IgD-negative memory B cell (primary cell): ENCODE measurements around the gene GARRE1. TPM values are rescaled to one million over a fixed set of nuclear protein-coding genes. Genes with fewer than 3 reads are reported as not detected.
"Not testable (repeated sequence)": the region's sequence is repeated elsewhere in the genome, so short reads cannot be mapped to it uniquely, and the experiment has no call there.

ENCODE experiments used
- H3K27ac Mint-ChIP-seq, 3 donors: one replicate each; pipeline ENCODE4 v1.8.0; 2020 to 2022; ENCODE audit warnings: mild to moderate bottlenecking in 3 of 3, mixed read lengths in 3 of 3, moderate library complexity in 1 of 3
- H3K27me3 Mint-ChIP-seq: one replicate; pipeline ENCODE4 v1.8.0; 2021; ENCODE audit warnings: mixed read lengths
- H3K36me3 Mint-ChIP-seq: one replicate; pipeline ENCODE4 v1.8.0; 2020; ENCODE audit warnings: mild to moderate bottlenecking, mixed read lengths
- H3K4me1 Mint-ChIP-seq, 3 donors: one replicate each; pipeline ENCODE4 v1.8.0; 2020 to 2022; ENCODE audit warnings: mixed read lengths in 3 of 3, mild to moderate bottlenecking in 1 of 3
- H3K4me3 Mint-ChIP-seq, 4 donors: one replicate each; pipeline ENCODE4 v1.8.0; 2020 to 2022; ENCODE audit warnings: mild to moderate bottlenecking in 4 of 4, mixed read lengths in 4 of 4, moderate library complexity in 3 of 4
- H3K9me3 Mint-ChIP-seq, 3 donors: one replicate each; pipeline ENCODE4 v1.8.0; 2020 to 2021; ENCODE audit warnings: mixed read lengths in 3 of 3, mild to moderate bottlenecking in 1 of 3
- polyA plus RNA-seq: library from polyadenylated mRNA; unstranded; fragments of 300-500 nt; fragmentation: Illumina TruSeq; gene quantifications from one replicate; pipeline ENCODE4 v1.2.3, GENCODE V29; 2021

GARRE1 gene, protein sequence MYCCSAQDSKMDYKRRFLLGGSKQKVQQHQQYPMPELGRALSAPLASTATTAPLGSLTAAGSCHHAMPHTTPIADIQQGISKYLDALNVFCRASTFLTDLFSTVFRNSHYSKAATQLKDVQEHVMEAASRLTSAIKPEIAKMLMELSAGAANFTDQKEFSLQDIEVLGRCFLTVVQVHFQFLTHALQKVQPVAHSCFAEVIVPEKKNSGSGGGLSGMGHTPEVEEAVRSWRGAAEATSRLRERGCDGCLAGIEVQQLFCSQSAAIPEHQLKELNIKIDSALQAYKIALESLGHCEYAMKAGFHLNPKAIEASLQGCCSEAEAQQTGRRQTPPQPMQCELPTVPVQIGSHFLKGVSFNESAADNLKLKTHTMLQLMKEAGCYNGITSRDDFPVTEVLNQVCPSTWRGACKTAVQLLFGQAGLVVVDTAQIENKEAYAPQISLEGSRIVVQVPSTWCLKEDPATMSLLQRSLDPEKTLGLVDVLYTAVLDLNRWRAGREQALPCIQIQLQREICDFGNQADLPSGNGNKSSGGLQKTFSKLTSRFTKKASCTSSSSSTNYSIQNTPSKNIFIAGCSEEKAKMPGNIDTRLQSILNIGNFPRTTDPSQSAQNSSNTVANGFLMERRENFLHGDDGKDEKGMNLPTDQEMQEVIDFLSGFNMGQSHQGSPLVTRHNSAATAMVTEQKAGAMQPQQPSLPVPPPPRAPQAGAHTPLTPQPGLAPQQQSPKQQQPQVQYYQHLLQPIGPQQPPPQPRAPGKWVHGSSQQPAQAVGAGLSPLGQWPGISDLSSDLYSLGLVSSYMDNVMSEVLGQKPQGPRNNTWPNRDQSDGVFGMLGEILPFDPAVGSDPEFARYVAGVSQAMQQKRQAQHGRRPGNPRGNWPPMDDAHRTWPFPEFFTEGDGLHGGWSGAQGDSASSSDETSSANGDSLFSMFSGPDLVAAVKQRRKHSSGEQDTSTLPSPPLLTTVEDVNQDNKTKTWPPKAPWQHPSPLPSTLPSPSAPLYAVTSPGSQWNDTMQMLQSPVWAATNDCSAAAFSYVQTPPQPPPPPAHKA (N-terminal part only)
- polyA plus RNA-seq, result 8.6 TPM

DNA sequence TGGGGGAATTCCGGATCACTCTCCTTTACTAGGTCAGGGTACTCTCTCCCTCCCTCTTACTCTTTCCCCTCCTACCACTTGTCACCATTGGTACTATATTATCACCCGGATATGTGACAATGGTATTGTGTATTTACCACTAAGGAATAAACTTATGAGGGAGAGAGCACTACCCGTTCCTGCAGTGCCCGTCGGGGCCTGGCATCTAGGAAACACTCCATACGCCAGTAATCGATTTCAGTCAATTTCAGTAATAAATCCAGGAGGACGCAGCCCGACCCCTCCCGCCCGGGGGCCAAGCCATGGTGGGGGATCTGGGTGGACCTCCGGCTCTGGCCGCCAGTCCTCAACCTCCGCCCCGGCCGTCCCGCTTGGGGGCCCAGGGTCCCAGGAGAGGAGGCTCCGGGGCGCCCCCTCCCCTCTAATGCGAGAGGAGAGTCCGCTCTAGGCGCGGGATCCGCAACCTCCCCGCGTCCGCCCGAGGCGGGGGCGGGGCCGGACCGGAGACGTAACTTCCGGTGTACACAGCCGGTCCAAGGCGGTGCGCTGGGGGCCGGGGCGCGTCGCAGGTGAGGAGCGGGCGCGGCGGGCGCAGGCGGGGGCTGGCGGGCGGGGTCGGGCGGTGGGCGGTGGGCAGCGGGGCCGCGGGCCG is at the start of gene GARRE1:
Gene GARRE1, plus strand, starts transcription at position 509 of the 652 bp plus-strand sequence. CDS start 45,920 bp downstream, outside the sequence.
- Mint-ChIP-seq H3K4me1 (peaks cover 23 to 24% (median 24%) of the 10 kb centered on the region in 3 donors), H3K36me3 (no peaks in the 10 kb centered on the region), H3K4me3 (peak within 1 kb of the TSS; percentile 88 to 100 (median 94))

DNA sequence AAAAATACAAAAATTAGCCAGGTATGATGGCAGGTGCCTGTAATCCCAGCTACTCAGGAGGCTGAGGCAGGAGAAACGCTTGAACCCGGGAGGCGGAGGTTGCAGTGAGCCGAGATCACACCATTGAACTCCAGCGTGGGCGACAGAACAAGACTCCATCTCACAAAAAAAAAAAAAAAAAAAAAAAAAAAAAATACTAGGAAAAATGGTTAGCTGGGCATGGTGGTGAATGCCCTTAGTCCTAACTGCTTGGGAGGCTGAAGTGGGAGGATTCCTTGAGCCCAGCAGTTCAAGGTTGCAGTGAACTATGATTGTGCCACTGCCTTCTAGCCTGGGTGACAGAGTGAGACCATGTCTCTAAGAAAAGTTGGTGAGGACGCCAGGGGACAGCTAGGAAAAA is 49.0 kb upstream of the GARRE1 start:
- not testable (repeated sequence) for H3K9me3 Mint-ChIP-seq, H3K27ac Mint-ChIP-seq, H3K36me3 Mint-ChIP-seq, H3K4me3 Mint-ChIP-seq, H3K27me3 Mint-ChIP-seq, H3K4me1 Mint-ChIP-seq

More for the DNA sequence above, at the start of gene GARRE1:
- no peaks in the 10 kb centered on the region for H3K27me3 Mint-ChIP-seq
- H3K27ac Mint-ChIP-seq, result peak within 1 kb of the TSS; percentile 79 to 98 (median 81)
- no peaks in the 10 kb centered on the region for H3K9me3 Mint-ChIP-seq

DNA sequence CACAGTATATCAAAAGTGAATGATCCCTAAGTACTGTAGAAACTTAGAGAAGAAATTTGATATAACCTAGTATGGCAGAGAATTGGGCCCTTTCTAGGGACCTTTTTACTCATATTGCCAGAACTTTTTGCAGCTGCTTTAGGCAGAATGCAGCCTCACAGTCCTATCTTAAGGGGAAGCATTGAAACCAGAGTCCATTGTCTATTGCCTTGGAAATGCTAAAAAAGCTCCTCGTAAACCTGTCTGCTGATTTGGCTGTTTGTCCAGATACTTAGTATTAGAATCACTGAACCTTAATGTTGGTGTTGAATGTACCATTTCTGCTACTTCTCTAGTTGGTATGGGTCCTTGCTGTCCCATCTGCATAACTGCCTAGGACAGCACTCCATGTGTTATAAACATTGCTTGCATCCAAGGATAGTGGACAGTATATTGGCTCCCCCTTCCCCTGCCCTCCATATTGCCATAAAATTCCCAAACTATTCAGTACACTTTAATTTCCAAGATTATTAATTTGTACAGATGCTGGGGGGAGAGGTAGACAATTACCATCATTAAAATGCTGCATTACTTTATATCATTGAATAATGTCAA is 46.0 kb upstream of the GARRE1 start:
- Mint-ChIP-seq H3K36me3 (peaks cover 4% of the 10 kb centered on the region), H3K4me3 (no peak overlapping the region), H3K4me1 (peaks cover 0 to 1% (median 0%) of the 10 kb centered on the region in 3 donors), H3K27me3 (no peaks in the 10 kb centered on the region), H3K9me3 (no peaks in the 10 kb centered on the region), H3K27ac (peak overlapping the region in 1 of 3 donors; percentile 94)

DNA sequence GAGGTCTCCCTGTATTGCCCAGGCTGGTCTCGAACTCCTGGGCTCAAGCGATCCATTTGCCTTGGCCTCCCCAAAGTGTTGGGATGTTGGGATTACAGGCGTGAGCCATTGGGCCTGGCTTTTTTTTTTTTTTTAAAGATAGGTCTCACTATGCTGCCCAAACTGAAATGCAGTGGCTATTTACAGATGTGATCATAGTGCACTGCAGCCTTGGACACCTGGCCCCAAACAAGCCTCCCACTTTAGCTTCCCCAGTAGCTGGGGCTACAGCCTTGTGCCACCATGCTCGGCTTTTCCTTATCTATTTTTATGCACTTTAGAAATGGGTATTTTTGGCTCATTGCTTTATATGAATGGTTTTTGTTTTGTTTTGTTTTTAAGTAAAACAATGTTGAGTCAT is 44.6 kb upstream of the GARRE1 start:
- no peak overlapping the region for H3K4me3 Mint-ChIP-seq
- H3K27ac Mint-ChIP-seq, result no peak overlapping the region
- no peaks in the 10 kb centered on the region for H3K9me3 Mint-ChIP-seq
- peaks cover 2% of the 10 kb centered on the region for H3K36me3 Mint-ChIP-seq
- H3K27me3 Mint-ChIP-seq, result no peaks in the 10 kb centered on the region
- H3K4me1 Mint-ChIP-seq, result peaks cover 0 to 1% (median 0%) of the 10 kb centered on the region in 3 donors

DNA sequence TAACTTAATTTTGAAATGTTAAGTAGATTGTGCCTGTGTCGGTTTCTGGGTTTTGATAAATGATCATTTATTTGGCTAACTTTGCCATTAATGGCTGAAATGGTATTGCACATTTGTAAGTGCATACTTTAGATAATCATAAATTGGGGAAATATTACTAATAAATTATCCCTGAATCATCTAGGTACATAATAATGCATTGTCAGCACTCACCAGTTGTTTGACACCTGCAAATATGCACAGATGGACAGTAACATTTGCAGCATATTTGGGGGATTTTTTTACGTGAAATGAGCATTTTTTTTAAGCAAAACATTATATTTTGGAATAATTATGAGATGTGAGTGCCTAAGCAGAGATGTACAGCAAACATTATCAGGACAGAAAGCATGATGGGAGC is 41.1 kb upstream of the GARRE1 start:
- Mint-ChIP-seq H3K36me3 (no peaks in the 10 kb centered on the region), H3K4me3 (no peak overlapping the region), H3K9me3 (no peaks in the 10 kb centered on the region), H3K27me3 (no peaks in the 10 kb centered on the region), H3K27ac (no peak overlapping the region), H3K4me1 (peaks cover under 1 to 8% (median 6%) of the 10 kb centered on the region in 3 donors)

DNA sequence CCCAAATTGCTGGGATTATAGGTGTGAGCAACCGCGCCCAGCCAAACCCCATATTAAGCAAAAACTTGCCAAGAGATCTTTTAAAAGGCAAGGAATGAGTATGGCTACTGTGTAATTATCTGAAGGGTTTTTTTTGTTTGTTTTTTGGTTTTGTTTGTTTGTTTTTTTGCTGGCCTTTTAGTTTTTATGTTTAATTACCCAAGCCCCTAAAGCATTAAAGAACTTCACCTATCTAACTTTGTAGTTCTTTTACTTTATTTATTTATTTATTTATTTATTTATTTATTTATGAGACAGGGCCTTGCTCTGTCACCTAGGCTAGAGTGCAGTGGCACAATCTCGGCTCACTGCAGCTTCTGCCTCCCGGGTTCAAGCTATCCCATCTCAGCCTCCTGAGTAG is 40.3 kb upstream of the GARRE1 start:
- peaks cover 5 to 12% (median 11%) of the 10 kb centered on the region in 3 donors for H3K4me1 Mint-ChIP-seq
- no peak overlapping the region for H3K4me3 Mint-ChIP-seq
- H3K36me3 Mint-ChIP-seq, result peaks cover 2% of the 10 kb centered on the region
- no peaks in the 10 kb centered on the region for H3K9me3 Mint-ChIP-seq
- H3K27me3 Mint-ChIP-seq, result no peaks in the 10 kb centered on the region
- H3K27ac Mint-ChIP-seq, result no peak overlapping the region

DNA sequence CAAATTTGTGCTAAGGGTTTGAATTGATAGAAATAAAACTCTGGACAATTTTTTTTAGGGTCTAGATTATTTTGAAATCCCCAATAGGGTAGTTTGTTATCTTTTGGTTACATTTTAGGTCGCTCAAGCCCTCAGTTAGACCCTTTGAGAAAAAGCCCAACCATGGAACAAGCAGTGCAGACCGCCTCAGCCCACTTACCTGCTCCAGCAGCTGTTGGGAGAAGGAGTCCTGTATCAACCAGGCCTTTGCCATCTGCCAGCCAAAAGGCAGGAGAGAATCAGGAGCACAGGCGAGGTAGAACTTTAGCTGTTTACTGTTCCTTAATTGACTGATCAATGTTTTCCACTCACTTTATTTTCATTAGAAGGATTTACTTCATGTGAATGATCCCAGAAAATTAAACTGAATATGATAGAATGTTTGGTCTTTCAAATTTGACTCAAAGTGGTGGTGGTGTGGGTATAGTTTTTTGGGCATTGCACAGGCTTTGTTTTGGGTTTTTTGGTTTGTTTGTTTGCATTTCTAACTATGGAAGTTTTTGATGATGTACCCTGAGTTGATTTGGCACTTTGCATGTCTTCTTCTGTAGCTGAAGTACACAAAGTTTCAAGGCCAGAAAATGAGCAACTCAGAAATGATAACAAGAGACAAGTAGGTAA is 39.2 kb upstream of the GARRE1 start:
- H3K9me3 Mint-ChIP-seq, result no peaks in the 10 kb centered on the region
- H3K4me1 Mint-ChIP-seq, result peaks cover 5 to 14% (median 11%) of the 10 kb centered on the region in 3 donors
- no peak overlapping the region for H3K4me3 Mint-ChIP-seq
- no peak overlapping the region for H3K27ac Mint-ChIP-seq
- no peaks in the 10 kb centered on the region for H3K27me3 Mint-ChIP-seq
- H3K36me3 Mint-ChIP-seq, result peaks cover 2% of the 10 kb centered on the region

DNA sequence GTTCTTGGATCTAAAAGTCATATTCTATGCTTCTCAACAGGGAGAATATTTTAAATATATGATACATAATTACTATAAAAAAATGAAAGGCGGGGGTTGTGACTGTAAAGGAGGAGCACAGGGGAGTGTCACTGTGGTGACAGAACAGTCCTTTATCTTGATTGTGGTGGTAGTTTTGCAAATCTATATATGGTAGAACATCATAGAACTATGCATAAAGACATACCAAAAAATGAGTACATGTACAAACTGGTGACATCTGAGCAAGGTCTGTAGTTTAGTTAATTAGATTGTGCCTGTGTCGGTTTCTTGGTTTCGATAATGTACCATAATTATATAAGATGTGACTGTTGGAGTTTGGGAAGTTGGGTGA is 38.7 kb upstream of the GARRE1 start:
- Mint-ChIP-seq H3K4me3 (peak overlapping the region in 1 of 4 donors; percentile 37), H3K27me3 (no peaks in the 10 kb centered on the region), H3K36me3 (peaks cover 2% of the 10 kb centered on the region), H3K9me3 (no peaks in the 10 kb centered on the region), H3K27ac (no peak overlapping the region), H3K4me1 (peaks cover 10 to 17% (median 11%) of the 10 kb centered on the region in 3 donors)

DNA sequence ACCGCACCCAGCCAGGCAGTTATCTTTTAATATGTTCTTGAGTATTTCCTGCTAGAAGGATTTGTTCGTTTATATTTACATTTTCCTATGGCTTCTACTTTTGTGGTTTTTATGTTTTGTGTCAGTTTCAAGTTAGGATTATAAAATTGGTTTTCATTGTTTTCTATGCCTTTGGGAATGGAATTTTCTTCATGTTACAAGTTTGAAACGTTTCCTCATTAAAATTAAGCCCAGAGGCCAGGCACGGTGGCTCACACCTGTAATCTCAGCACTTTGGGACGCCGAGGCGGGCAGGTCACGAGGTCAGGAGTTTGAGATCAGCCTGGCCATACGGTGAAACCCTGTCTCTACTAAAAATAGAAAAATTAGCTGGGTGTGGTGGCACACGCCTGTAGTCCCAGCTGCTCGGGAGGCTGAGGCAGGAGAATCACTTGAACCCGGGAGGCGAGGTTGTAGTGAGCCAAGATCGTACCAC is 37.6 kb upstream of the GARRE1 start:
- not testable (repeated sequence) for H3K9me3 Mint-ChIP-seq, H3K27me3 Mint-ChIP-seq, H3K4me3 Mint-ChIP-seq, H3K36me3 Mint-ChIP-seq
- H3K27ac Mint-ChIP-seq, result peak overlapping the region in 1 of 3 donors; percentile 57
- peaks cover 11 to 18% (median 11%) of the 10 kb centered on the region in 3 donors for H3K4me1 Mint-ChIP-seq

DNA sequence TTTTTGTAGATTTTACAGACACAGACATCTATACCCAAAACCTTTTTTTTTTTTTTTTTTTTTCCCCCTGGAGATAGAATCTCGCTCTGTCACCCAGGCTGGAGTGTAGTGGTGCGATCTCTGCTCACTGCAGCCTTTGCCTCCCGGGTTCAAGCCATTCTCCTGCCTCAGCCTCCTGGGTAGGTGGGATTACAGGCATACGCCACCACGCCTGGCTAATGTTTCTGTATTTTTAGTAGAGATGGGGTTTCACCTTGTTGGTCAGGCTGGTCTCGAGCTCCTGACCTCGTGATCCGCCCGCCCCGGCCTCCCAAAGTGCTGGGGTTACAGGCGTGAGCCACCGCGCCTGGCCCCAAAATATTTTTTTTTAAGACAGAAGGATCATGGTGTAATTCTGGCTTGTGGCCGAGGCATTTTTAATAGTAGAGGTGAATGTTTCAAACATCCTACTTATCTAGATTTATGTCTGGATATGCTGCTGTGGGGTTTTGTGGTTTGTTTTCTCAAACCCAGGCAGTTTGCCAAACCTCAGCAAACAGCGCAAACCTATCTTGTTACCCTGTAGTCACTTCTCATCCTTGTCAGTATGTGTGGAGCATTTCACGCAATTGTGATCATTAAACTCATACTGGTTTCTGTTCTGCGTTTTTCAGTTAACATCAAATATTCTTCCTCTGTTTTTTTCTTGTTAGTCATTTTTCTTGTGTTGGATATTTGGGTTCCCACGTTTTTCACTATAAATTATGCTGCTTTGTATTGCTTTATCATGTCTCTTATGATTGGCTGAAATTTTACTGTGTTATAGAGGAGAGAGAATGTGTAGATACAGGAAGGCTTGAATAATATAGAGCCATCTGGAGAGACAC is 36.2 kb upstream of the GARRE1 start:
- H3K4me3 Mint-ChIP-seq, result peak overlapping the region in 3 of 4 donors; percentile 23 to 87 (median 41)
- peaks cover 11 to 18% (median 11%) of the 10 kb centered on the region in 3 donors for H3K4me1 Mint-ChIP-seq
- H3K27me3 Mint-ChIP-seq, result no peaks in the 10 kb centered on the region
- H3K27ac Mint-ChIP-seq, result peak overlapping the region; percentile 17 to 71 (median 62)
- peaks cover 9% of the 10 kb centered on the region for H3K36me3 Mint-ChIP-seq
- no peaks in the 10 kb centered on the region for H3K9me3 Mint-ChIP-seq

DNA sequence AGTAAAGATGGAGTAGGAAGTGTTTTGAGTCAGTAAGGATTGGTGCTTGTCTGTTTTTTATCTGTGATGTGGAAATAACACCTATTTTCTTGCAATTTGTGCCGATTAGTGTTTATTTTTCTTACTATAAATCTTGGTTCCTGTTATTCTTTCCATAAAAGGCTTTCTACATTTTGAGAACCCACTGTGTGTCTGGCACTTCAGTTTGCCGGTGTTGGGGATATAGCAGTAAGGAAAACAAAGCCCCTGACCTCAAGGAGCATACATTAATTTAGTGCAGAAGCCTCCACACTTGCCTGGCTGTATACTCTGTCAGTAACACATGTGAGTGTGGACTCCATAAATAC is 35.6 kb upstream of the GARRE1 start:
- Mint-ChIP-seq H3K36me3 (peaks cover 9% of the 10 kb centered on the region), H3K27ac (peak overlapping the region; percentile 7 to 20 (median 17)), H3K4me1 (peaks cover 10 to 18% (median 11%) of the 10 kb centered on the region in 3 donors), H3K27me3 (no peaks in the 10 kb centered on the region), H3K4me3 (peak overlapping the region in 1 of 4 donors; percentile 87), H3K9me3 (no peaks in the 10 kb centered on the region)

DNA sequence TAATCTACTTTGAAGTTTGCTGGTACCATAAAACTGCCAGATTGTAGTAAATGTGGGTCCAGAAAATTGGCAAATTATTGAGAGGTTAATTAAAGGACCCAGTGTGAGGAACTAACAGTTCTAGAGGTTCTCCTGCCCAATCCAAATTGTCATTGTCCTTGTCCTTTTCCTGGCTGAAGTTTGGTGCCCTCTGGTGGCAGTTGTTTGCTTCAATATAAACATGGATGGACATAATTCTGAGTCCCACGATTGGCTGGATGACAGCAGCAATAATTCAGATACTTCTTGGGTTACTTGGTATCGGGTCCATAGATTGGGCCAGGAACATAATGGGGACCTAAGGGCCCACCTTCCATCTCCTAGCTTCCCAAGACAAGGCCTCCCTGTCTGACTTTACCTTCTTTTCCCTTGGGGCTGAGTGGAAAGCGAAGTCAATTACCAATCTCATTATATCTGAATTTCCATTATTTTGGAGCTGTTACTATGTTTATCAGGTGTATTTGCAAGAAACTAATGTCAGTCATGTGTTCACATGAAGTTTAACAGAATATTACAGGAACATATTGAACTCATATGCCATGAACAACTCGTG is 33.8 kb upstream of the GARRE1 start:
- peak overlapping the region in 2 of 3 donors; percentile 15 to 85 for H3K27ac Mint-ChIP-seq
- no peaks in the 10 kb centered on the region for H3K27me3 Mint-ChIP-seq
- H3K36me3 Mint-ChIP-seq, result peaks cover 13% of the 10 kb centered on the region
- no peak overlapping the region for H3K4me3 Mint-ChIP-seq
- H3K9me3 Mint-ChIP-seq, result no peaks in the 10 kb centered on the region
- H3K4me1 Mint-ChIP-seq, result peaks cover 10 to 20% (median 11%) of the 10 kb centered on the region in 3 donors

DNA sequence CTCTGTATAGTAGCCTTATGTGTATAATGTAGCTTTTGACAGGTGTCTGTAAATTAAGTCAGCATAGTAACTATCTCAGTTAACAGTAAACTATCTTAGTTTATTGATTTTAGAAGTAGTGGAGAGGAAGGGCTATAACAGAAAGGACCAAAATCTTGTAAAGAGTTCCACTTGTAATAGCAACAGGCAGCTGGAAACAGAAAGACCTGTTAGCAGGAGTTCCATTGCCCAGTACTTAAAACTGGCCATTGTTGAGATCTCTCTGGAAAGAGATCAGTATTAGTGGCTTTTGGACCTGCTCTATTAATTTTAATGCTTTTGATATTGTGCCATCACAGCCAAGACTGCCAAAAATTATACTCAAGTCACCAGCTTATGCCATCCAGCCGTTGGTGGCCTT is 32.0 kb upstream of the GARRE1 start:
- Mint-ChIP-seq H3K4me1 (peaks cover 10 to 17% (median 11%) of the 10 kb centered on the region in 3 donors), H3K36me3 (peaks cover 17% of the 10 kb centered on the region)

More for the DNA sequence above, 32.0 kb upstream of the GARRE1 start:
- H3K4me3 Mint-ChIP-seq, result no peak overlapping the region
- H3K27me3 Mint-ChIP-seq, result no peaks in the 10 kb centered on the region
- H3K27ac Mint-ChIP-seq, result no peak overlapping the region
- H3K9me3 Mint-ChIP-seq, result no peaks in the 10 kb centered on the region
